HG02884 (cell line): ENCODE measurements around the gene OPCML.

Source experiments
- ATAC-seq: cut with Tn5 transposase; IDR thresholded peaks from one replicate; pipeline ENCODE4 v1.9.1; 2021; ENCODE audit warnings: mild to moderate bottlenecking, moderate library complexity; ENCODE audit not compliant: unreplicated experiment

The OPCML gene

DNA sequence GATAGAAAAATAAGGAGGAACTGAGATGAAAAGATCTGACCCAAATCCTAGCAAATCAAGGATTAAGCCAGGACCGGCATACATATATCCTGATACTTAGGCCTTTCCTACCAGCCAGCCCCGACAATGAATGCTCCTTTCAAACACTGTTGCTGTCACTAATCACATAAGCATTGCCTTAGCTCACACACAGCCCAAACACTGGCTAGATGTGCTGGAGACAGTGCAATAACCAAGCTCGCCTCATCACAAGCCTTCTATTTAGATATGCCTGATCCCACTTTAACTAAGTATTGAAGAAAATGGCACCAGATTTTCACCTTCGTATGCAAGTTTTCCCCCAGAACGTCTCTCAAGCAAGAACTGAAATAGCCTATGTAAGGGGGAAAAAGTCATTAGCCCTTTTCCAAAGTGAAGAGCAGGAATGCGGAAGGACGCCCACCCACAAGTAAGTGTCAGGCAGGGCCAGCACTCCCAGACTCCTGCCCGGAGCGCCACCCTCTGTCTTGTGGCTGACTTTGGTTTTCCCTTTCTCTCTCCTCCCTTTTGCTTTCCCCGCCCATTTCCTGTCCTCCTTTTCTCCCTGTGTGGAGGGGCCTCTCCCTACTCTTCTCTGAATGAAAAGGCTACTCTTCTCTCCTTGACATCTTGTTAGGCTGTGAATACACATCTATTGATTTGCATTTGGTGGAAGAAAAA, 8.9 kb upstream of the OPCML start:
- ATAC-seq, result no peak

DNA sequence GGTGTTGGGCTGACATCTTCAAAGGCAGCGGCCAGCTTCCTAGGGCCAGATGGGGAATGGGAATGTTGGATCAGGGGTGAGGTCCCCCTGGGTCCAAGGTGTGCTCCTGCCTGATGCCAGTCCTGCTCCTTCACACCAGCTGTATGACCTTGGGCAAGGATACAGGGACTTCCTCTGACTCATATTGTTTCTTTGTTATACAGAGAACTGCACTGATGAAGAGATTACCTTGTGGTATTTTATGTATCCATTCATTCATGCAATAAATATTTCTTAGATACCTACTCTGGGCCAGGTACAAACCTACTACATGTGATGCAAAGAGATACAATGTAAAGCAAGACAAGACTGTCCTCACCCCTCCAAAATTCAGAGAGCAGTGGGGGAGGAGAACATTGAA, 3.9 kb upstream of the OPCML start:
- no peak for ATAC-seq

DNA sequence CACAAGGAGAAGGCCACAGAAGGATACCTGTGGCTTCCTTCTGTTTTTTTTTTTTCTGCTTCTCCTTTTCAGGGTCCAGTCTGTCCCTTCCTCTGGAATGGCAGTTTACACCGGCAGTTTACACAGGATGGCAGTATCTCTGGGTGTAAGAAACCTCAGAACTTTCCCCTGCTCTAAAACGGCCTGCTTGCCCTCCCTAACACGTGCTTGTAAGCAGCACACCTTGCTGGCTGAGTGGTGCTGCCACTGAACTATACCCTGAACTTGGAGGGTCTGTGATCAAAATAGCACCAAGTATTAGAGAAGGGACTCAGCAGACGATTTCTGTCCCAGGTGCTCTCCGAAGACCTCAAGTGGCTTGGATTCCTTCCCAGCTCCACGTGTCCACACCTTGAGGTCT, 904 bp upstream of the OPCML start:
- ATAC-seq, result no peak

DNA sequence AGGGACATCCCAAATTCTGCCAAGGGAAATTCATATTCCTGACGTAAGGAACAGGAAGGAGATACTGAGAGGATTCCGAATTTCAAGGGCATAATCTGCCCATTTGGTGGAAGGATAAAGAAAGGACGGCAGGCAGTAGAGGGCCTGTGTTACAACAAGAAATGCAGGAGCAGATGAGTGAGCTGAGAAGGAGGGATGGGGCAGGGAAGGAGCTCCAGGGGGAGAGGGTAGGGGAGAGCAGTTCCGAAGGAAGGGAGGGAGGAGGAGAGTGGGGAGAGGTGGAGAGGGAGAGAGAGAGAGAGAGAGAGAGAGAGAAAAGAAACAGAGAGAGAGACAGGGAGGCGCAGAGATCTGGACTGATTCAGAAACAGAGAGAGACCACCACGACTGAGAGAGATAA, 843 bp downstream of the OPCML start:
- ATAC-seq, result no peak

DNA sequence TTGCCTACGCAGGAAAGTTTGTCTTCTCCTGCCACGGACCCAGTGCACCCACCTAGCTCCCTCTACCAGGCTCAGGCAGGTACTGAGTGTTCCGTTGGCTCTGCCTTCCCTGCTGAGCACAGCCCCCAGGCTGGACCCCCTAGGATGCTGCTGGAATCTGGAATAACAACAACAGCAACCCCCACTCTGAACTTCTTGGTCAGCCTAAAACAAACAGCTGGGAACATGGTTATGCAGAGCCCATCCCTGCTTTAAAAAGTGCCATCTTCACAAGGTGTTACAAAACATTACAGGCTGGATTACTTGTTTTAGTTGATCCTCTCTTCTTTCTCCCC, 1.8 kb downstream of the OPCML start:
- no peak for ATAC-seq

DNA sequence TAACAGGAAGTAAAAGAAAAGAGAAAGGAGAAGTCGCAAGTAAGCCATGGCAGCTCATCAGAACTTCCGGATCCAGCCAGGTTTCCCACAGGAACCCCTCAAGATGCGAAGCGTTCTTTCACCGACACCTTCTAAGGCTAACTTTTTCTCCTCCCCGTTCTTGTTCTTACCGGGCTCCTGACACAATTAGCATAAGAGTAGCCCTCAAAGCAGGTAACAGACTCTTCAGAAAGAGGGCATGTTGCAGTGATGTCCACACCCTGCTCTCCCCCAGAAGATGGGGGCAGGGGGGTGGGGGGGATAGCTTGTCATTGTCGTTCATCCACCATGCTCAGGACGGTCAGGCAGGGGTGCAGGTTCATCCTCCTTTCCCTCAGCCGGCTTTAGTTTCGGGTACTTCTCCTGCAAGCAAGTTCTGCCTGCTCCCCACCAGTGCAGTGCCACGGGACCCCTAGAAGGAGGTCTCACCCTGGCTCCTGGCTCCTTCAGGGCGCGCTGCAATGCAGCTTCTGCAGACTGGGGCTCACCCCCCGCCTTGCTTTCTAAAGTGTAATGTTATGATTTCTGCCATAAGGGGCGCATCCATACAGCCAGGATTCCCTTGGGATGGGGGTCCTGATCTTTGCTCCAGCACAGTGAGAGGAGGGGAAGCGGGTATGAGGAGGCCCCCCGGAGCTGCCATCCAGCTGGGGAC, 2.3 kb downstream of the OPCML start:
- no peak for ATAC-seq

DNA sequence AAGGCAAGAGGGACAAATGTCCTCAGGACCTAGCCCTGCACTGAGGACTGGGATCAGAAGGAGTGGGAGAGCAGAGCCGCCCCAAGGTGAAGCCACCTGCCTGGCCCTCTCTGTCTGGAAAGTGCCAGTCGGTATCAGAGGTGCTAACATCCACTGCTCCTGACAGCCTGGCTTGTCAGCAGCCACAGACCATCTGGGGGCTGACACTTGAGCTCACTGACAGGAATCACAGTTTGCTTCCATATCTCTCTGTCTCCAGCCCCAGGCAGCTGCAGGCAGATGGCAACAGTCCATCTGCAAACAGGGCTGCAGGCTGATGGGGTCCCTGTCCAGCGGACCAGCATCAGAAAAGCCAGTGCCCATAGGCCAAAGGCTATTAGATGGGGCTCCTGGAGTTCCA, 5.5 kb downstream of the OPCML start:
- ATAC-seq, result no peak

DNA sequence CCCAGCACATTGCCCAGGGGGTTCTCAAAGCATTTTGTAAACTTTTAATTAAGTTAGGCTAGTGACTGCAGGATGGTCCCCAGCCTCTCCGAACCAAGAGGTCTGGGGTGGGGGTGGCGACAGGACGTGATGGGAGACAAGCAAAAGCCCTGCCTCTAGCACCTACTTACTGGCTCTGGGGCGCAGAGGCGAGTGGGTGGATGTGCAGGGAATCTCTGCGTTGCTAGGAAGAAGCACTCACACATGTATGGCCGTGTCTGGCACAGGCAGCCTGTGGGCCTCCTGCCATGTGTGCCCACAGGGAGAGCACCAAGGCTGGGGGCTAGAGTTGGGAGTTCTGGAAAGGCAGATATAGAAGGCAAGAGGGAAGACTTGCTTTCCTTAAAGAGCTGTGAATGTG, 6.3 kb downstream of the OPCML start:
- no peak for ATAC-seq

DNA sequence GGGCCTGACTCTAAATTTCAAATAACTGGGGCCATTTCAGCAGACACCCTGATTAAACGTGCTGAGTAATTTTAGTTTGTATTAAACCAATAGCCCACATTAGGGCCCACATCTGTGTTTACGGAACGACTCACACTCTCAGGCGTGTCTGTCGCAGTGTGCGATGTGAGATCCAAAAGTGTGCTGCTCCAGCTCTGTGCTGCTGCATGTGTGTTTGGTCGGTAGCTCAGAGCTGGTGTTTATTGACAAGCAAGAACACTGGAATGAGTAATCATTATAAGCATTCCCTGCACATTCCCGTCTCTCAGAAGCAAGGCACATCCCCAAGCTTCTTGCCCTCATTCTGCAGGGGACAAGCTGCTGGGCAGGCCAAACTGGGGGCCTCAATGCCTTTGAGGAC, 7.8 kb downstream of the OPCML start:
- ATAC-seq, result no peak

DNA sequence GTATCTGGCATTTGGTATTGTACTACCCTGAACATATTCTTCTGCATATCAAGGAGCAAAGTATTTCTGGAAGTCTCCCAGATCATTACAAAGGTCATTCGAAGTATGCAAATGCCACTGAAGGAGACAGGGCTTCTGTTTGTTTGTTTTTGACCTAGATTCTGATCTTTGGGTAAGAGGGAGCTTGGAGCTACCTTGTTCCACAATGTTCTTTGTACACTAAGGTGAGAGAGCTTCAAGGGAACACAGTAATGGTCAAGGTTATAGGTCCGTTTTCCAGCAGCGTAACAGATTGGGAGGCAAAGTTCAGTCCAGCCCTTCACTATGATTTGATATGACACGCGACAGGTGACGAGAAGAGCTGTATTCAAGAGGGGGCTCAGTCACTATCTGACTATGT, 10.0 kb downstream of the OPCML start:
- ATAC-seq, result no peak

DNA sequence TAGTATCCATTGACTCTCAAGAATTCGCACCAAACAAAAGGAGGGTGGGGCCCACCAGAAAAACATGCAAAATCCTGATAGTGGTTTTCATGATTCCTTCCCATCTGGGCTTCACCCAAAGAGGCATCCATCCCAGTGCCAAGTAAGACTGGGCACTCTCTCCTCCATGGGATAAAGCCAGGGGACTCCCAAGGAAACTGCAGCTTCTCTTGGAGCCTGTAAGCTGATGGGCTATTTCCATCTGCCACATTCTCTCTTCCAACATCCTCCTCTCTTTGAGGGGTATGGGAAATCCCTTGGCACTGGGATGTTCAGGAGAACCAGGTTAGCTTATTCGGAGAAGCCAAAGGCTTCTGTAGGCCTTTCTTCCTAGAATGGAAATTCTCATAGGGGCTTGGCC, 10.8 kb downstream of the OPCML start:
- ATAC-seq, result no peak

DNA sequence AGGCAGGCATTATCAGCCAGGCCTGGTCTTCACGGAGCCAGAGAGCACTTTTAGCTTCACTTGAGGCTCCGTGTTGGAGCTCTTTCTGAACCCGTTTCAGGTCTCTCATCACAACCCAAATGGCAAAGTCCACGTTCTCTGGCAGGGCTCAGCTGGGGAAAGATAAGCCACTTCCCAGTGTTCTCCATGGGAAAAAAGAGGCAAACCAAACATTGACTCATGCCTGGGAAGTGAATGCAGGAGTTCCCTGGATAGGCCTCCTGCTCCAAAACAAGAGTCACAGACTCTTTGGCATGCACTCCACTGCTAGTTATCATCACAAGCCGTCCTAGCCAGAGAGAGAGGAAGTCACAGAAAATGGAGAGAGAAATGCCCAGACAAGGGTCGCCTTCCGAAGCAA, 11.6 kb downstream of the OPCML start:
- no peak for ATAC-seq

DNA sequence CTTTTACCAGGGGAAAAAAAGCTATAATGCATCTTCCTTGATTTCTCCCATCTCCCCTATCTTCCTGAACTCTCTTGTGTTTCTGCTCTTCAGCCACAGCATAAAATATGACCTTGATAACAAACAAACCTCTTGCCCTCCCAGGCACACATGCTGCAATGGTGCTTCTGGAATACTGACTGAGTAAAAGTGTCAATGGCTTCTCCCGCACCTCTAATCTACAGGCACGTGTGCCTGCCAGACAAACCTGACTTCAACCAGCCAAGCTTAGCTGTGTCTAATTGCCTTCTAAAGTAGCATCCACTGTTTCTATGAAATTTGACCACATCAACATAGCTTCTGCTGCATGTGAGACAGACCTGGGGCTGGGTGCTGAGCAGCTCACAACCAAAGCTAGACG, 12.7 kb downstream of the OPCML start:
- no peak for ATAC-seq

DNA sequence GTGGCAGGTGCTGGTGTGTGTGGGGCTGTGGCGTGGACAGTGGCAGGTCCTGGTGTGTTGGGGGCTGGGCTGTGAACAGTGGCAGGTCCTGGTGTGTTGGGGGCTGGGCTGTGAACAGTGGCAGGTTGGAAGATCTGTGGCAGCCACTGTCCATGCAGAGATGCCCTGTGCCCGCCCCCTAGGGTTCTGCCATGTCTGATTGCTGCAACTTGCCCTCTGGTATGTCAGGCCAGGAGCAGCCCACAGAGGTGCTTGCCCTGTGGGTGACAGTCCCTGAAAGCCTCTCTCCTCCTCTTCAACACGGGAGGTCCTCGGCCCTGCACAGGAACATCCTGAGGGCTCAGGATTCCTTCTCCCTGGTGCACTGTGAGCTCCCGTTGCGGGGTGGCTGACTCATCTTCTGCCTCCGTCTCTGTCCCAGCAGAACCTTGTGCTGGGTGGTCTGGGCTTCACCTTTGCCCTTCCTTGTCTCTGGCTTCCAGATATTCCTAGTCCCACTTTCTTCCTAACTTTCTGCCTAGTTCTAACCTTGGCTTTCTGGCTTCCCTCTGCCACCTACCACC, 13.5 kb downstream of the OPCML start:
- ATAC-seq, result no peak

DNA sequence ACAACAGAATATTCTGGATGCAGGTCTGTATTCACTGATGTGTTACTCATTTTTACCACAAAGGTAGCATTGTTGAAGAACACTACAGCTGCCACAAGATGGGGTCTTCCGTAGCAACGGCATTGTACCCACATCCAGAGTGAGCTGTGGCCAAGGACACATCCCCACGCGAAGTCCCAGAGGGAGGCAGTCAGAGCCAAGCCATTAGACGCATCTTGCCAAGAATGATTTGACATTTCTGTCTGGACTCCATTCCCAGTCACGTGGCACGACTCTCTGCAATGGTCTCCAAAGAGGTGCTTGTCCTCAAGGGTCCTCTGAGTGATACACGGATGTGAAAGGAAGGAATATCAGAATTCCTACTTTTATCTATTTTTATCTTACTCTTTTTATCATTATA, 15.5 kb downstream of the OPCML start:
- no peak for ATAC-seq

DNA sequence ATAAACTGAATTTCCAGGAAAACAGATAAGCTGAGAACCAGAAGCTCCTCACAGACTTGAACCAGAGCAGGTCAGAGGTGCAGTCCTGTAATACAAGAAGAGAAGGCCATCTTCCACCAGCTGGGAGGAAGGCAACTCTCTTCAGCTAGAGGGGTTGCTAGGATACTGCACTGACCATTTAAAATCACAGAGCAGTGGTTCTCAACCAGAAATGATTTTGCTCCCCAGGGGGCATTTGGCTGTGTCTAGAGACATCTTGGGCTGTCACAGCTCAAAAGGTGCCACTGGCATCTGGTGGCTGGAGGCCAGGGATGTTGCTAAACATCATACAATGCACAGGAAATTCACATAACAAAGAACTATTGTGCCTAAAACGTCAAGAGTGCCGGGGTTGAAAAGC, 17.2 kb downstream of the OPCML start:
- ATAC-seq, result no peak

DNA sequence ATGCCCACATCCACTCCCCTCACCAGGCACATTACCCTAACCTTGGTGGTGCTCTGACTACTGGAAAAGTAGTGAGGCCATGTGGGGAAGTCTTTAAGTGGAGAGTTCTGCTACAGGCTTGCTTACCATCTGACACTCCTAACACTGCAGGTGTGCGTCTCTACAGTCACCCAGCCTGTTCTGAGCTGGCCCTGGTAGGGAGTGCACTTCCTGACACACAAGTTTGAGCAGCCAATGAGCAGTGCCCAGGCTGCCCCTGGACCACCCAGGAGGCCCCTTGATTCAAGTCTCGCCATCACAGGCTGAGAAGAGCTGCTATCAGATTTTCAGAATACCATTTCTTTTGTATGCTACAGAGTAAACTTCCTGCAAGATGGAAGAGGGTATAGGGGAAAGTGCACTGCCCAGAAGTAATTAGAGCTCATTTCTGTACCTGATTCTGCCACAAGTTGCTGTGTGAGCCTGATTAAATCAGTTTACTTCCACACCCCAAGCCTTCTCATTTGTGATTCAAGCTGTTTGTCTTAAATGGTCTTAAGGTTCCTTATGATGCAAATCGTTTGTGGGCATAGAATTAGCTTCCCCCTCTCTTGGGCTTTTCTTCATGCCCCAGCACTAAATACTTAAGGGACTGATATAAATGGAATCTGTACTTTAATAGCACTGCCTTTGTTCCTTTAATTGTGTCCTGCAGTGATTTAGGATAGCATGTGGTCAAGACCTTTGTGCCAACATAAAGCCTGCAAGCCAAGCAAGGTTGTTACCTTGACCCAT, 22.2 kb downstream of the OPCML start:
- no peak for ATAC-seq

DNA sequence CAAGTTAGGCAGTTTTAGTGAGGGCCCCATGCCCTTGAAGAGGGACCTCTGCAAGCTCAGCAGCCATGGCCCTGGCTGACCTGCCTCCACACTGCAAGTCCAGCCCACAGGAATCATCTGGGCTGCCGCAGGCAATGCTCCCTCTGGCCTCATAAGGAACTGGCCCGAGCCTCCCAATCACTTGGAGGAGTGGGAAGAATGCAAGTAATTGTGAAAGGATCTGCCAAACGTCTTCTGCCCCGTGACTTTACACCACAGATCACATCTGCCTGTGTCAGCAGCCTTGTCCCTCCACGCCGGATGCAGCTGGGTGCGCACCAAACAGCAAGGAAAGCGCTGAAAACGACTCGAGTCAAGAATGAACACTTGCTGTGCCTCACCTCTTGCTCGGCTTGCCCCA, 23.8 kb downstream of the OPCML start:
- no peak for ATAC-seq

DNA sequence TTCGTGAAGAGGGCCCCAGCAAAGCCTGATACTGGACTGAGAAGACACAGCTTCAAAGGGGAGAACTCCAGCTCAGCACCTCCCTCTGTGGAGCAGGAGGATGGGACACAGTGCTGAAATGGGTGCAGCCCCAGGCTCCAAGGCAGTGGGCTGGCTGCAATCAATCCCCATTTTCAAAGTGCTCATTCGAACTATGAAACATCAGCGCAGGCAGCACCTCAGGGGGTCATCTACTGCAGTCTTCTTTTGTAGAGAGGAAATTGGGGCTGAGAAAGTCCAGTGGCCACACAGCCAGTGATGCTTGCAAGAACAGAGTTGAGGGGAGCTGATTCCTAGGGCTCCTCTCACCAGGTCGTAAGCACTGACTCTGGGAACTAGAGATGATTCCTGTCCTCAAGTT, 25.1 kb downstream of the OPCML start:
- no peak for ATAC-seq

DNA sequence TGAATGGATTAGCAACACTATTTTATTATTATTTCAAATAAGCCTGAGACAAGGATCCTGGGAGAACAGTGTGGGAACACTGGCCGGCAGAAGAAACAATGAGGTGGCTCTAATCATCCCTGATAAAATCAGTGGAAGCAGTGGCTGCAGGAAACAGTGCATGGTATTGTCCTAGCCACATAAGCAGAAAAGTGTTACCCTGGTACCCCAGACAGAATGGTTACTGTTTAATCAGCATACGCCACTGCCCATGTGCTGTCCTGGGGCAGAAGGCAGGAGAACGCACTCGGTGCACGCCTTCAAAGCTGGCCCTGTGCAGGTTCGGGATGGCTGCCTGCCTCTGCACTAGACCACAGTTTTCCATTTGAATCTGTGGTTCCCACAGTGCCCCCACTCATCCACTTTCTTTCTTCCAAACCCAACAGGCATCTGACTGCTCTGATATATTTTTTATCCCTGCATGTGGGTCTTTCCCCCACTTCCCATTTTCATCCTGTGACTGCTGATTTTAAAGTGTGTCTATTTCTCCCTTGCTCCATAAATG, 25.7 kb downstream of the OPCML start:
- ATAC-seq, result no peak

DNA sequence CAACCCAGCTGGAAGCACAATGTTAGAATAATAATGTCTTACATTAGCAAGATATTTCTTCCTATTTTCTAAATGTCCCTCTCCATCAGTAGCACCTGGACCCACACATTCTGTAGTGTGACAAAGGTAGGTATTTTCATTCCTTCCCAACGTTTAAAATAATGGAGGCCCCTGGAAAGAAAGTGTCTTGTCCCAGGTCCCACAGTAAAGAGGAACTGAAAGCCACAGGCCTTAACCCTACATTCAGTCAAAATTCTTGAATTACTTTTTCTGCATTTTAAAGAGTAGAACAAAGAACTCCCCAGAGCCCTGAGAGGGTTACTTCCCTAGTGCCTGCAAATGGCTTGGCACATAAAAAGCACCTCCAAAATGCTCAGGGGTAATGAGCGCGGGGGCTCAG, 26.3 kb downstream of the OPCML start:
- peak; percentile 85 for ATAC-seq

DNA sequence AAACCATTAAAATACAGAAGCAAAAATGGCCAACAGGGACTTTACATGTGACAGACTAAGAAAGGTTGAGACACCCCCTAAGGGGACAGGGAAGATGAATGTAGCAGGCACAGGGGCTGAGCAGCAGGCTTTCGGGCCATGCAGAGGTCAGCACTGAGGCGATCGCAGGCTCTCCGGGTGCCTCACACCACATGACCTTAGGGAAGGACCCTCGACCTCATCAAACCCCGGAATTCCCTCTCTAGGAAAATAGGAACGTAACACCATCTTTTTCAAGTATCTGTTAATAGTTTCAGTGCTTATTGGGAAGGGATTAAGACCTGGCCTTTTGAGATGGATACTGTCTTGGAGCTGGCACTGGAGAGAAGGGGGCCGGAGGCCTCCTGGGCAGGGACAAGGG, 27.4 kb downstream of the OPCML start:
- no peak for ATAC-seq
